Coronary artery (tissue), 2 donors: Measurements from ENCODE around the gene CDC7.

ENCODE experiments used
- DNase-seq: peaks from one replicate; pipeline ENCODE4 v3.0.0-alpha.2; 2017; ENCODE audit warnings: low spot score
- H3K27ac ChIP-seq, 2 donors: fragments of 200-600 bp; sonication (generic); one replicate each; pipeline ENCODE4 v1.5.1; 2016 to 2019
- H3K4me3 ChIP-seq: fragments of 200-600 bp; sonication (generic); 2 replicates; pipeline ENCODE4 v1.5.1; 2016; ENCODE audit warnings: mild to moderate bottlenecking, moderate library complexity
- TF ChIP-seq, protein P1 (sequence below): fragments of 200-600 bp; sonication (generic); IDR thresholded peaks from one replicate; pipeline ENCODE4 v1.5.1; 2019; ENCODE audit warnings: antibody characterized with exemption

Gene CDC7

DNA sequence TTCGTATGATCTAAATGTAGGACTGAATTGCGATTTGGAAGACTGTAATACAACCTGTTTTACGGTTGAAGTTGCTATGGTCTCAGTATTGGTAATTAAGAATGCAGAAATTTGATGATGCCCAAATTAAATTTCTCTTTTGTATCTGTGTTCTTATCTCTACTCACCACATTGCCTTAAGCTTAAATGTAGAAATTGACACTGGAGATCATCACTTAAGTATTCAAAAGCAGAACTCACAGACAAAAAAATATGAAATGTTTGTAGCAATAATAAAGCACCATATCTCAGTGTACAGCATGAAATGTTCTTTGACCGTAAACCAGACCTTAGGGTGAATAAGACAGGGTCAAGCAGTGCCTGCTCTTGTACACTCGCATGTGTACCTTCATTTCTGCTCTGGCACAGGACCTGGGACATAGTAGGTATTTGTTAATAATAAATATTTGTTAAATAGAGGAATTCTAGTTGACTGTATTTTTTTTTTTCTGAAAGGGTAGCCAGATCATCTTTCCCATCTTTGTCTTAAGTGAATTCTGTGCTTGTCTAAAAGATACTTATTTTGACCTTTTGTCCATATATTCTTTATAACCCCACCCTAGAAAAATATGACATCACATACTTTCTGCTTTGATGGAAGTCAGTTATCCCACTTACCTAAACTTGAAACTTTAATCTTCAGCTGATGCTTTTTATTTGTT lies 1.5 kb downstream of the CDC7 start:
- H3K27ac ChIP-seq = peak overlapping the region in 1 of 2 donors; percentile 83
- TF ChIP-seq, protein P1, sequence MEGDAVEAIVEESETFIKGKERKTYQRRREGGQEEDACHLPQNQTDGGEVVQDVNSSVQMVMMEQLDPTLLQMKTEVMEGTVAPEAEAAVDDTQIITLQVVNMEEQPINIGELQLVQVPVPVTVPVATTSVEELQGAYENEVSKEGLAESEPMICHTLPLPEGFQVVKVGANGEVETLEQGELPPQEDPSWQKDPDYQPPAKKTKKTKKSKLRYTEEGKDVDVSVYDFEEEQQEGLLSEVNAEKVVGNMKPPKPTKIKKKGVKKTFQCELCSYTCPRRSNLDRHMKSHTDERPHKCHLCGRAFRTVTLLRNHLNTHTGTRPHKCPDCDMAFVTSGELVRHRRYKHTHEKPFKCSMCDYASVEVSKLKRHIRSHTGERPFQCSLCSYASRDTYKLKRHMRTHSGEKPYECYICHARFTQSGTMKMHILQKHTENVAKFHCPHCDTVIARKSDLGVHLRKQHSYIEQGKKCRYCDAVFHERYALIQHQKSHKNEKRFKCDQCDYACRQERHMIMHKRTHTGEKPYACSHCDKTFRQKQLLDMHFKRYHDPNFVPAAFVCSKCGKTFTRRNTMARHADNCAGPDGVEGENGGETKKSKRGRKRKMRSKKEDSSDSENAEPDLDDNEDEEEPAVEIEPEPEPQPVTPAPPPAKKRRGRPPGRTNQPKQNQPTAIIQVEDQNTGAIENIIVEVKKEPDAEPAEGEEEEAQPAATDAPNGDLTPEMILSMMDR = no peak
- no peak for DNase-seq
- H3K4me3 ChIP-seq = peak overlapping the region; percentile 83

DNA sequence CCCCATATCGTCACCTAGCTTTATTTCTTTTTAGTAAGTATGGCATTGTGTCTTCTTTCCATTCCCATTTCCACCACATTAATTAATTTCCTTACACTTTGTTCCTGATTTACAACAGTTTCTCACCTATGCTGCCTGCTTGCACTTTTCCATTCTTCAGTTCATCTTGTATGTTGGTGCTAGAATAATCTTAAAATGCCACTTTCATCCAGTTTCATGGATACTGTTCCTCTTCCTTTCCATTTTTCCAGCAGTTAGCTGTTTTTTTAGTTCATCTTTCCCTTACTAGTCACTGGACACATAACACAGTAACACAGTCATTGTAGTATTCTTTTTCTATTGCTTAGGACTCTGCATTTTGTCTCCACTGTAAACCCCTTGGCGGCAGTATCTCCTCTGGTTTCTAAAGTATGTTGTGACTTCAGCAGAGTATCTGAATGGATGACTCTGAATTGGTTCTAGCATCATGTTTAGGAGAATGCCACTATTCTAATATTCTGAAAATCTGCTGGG lies 2.1 kb downstream of the CDC7 start:
- no peak for DNase-seq
- TF ChIP-seq, protein P1 = no peak
- no peak overlapping the region for H3K27ac ChIP-seq
- no peak overlapping the region for H3K4me3 ChIP-seq

DNA sequence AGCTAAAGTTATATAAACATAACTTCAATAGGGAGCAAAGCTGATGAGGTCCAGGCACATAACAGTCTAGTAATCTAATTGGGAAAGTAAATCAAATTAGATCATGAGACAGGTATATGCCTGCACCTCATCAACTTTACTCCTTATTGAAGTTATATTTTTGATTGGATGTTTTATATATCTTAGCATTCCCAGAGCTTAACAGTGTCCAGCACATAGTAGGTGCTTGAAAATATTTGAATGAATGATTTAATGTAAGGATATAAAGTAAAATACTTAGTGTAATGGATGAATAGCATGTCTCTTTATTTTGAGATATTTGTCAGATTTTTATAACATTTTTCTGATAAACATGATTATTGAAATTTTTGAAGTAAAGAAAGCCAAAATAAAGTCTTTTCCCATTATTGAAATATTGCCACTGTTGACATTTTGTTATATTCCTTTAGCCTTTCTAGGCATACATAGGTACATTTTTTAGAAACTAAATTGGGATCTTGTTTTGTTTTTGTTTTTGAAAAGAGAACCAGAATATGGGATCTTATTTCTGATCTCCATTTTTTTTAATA lies 2.8 kb downstream of the CDC7 start:
- TF ChIP-seq, protein P1 = no peak
- no peak overlapping the region for H3K4me3 ChIP-seq
- no peak for DNase-seq
- H3K27ac ChIP-seq = no peak overlapping the region

DNA sequence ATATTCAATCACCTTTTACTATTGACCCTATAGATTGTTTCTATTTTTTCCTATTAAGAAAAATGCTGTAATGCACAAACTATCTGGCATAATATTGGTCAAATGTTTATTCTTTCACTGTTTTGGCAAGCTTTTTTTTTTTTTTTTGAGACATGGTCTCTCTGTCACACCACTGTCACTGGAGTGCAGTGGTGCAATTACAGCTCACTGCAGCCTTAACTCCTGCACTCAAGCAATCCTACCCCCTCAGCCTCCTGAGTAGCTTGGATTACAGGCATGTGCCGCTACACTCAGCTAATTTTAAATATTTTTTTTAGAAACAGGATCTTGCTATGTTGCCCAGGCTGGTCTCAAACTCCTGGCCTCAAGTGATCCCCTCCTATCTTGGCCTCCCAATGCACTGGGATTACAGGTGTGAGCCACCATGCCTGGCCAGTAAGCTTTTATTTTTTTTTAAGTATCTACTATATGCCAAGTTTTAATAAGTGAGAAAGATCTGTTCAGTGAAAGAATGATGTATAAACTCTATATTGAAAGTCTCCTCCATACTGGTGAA lies 3.4 kb downstream of the CDC7 start:
- no peak for DNase-seq
- TF ChIP-seq, protein P1 = no peak
- no peak overlapping the region for H3K27ac ChIP-seq
- H3K4me3 ChIP-seq = no peak overlapping the region

DNA sequence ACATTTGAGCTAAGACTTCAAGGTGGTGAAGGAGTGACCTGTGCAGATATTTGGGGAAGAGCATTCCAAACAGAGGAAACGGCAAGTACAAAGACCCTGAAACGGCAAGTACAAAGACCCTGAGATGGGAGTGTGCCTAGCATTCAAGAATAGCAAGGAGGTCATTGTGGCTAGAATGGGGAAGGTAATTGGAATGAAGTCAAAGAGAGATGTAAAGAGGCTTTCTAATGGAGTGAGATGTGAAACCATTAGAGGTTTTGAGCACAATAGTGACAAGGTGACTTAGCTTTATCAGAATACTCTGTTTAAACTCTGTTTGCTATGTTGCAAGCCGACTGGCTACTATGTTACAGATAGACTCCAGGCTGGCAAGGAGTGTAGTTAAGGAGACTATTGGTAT lies 4.4 kb downstream of the CDC7 start:
- DNase-seq = no peak
- H3K4me3 ChIP-seq = no peak overlapping the region
- H3K27ac ChIP-seq = no peak overlapping the region
- TF ChIP-seq, protein P1 = no peak

DNA sequence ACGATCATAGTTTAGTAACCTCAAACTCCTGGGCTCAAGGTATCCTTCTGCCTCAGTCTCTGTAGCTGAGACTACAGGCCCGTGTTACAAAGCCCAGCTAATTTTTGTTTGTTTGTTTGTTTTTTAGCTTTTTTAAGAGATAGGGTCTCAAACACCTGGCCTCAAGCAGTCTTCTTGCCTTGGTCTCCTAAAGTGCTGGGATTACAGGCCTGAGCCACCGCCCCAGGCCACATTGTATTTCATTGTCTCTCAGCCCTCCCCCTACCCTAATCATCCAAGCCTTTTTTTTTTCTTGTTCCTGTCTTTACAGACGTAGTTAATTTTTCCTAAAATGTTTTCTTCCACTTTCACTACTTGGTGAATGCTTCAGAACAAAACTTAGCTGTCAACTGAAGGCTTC lies 5.4 kb downstream of the CDC7 start:
- no peak overlapping the region for H3K4me3 ChIP-seq
- no peak overlapping the region for H3K27ac ChIP-seq
- TF ChIP-seq, protein P1 = no peak
- no peak for DNase-seq

DNA sequence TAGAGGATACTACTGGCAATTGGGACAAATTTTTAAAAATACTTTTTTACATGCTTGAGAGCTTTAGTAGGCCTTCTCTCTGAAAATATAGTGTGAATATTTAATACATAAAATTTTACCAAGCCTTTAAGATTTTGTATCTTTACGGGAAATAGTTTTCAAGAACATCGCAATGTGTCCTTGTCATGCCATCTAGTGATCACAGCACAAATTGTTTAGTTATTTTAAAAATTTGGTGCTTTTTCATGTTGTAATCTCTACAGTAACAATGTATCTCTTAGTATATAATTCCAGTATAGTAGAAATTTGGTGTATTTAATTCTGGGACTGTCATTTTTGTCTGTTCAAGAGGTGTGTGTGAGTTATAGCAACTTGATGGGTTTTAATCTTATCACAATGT lies 6.7 kb downstream of the CDC7 start:
- H3K4me3 ChIP-seq = no peak overlapping the region
- TF ChIP-seq, protein P1 = no peak
- DNase-seq = no peak
- H3K27ac ChIP-seq = no peak overlapping the region
